Measurements from ENCODE around the gene AGAP1. TPM values are rescaled to one million over a fixed set of nuclear protein-coding genes. Genes with fewer than 3 reads are reported as not detected.

Gene AGAP1
- total RNA-seq, 4 donors from 2014 or later, result 33.7 to 39.9 (median 35.6) TPM

GRCh38 chr2:235575904-235576303 is 82.1 kb downstream of the AGAP1 start:
- TF ChIP-seq CTCF (IDR thresholded peaks at IDR 0.05), result no peak
- no peak for TF ChIP-seq EP300 (IDR thresholded peaks at IDR 0.05)
- TF ChIP-seq POLR2A (IDR thresholded peaks at IDR 0.05), result no peak
- peaks cover 3 to 55% (median 10%) of the 10 kb centered on the region in 4 donors for H3K4me1 ChIP-seq
- DNase-seq (ENCODE audit: low spot score in 2 of 2), result no peak
- H3K9me3 ChIP-seq, result no peaks in the 10 kb centered on the region
- no peak overlapping the region for H3K4me3 ChIP-seq
- H3K27ac ChIP-seq, result peak overlapping the region; percentile 69 to 92 (median 78)
- H3K36me3 ChIP-seq, result no peaks in the 10 kb centered on the region
- WGBS, 2 donors, result 78 to 83% methylated on average over 8 of the region's 8 CpGs
- H3K27me3 ChIP-seq, result no peaks in the 10 kb centered on the region

- DNase-seq (ENCODE audit: low spot score in 2 of 2), result no peak
- peak overlapping the region; percentile 69 to 92 (median 78) for H3K27ac ChIP-seq
- H3K4me1 ChIP-seq, result peaks cover 3 to 55% (median 11%) of the 10 kb centered on the region in 4 donors
- H3K4me3 ChIP-seq, result no peak overlapping the region
- H3K9me3 ChIP-seq, result no peaks in the 10 kb centered on the region
- H3K27me3 ChIP-seq, result no peaks in the 10 kb centered on the region
- H3K36me3 ChIP-seq, result no peaks in the 10 kb centered on the region
- 92 to 93% methylated on average over 11 of the region's 11 CpGs for WGBS, 2 donors
- TF ChIP-seq CTCF (IDR thresholded peaks at IDR 0.05) (no peak), POLR2A (IDR thresholded peaks at IDR 0.05) (no peak), EP300 (IDR thresholded peaks at IDR 0.05) (no peak)
Measured at GRCh38 chr2:235576337-235576910, 82.6 kb downstream of the AGAP1 start.

DNA sequence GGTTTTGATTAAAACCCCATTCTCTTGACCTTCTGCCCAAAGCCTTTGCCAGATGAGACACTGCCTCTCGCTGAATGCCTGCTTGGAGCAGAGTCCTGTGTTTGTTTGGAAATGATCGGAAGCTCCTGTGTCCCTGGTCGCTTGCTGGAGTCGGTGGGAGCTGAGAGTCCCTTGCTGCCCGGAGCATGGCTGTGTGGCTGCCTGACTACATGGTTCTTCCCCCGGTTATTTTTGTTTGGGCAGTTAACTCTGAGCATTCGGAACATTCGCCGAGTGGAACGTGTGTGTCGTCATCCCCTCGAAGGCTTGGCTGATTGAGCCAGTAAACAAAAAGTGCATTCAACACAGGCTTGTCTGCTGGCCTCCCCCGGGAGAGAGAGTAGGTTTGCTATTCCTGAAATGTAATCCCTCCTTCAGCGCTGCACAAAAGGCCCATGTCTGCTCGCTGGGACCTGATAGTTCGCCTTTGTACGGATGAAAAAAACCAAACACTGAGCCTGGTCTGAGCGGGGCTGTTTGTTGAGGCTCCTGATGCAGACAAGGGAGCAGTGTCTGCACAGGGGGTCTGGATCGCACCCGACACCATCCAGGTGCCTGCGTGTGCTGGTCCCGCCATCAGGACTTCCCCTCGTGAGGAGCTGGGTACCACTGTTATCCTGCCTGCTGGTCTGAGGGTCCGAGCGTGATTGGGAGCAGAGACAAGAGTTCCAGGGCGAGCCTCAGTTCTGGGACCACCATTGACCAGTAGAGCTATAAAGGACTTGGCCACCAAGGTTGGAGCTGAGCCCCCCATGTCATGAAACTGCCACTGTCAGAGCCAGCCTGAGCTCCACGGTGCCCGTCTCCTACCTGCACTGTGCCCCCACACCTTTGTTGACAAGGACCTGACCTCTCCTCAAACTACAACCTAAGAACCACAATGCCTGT is 83.8 kb downstream of the AGAP1 start:
- peak; percentile 48 to 62 for DNase-seq (ENCODE audit: low spot score in 2 of 2)
- WGBS, 2 donors, result 31% methylated on average over 23 to 26 of the region's 28 CpGs
- H3K36me3 ChIP-seq, result no peaks in the 10 kb centered on the region
- peaks cover 3 to 60% (median 12%) of the 10 kb centered on the region in 4 donors for H3K4me1 ChIP-seq
- peak overlapping the region; percentile 70 to 92 (median 78) for H3K27ac ChIP-seq
- H3K27me3 ChIP-seq, result no peaks in the 10 kb centered on the region
- TF ChIP-seq EP300 (IDR thresholded peaks at IDR 0.05) (peak; percentile 59 to 88), CTCF (IDR thresholded peaks at IDR 0.05) (no peak), POLR2A (IDR thresholded peaks at IDR 0.05) (peak in 1 of 2 donors; percentile 60)
- H3K4me3 ChIP-seq, result peak overlapping the region in 2 of 4 donors; percentile 13 to 27
- no peaks in the 10 kb centered on the region for H3K9me3 ChIP-seq

DNA sequence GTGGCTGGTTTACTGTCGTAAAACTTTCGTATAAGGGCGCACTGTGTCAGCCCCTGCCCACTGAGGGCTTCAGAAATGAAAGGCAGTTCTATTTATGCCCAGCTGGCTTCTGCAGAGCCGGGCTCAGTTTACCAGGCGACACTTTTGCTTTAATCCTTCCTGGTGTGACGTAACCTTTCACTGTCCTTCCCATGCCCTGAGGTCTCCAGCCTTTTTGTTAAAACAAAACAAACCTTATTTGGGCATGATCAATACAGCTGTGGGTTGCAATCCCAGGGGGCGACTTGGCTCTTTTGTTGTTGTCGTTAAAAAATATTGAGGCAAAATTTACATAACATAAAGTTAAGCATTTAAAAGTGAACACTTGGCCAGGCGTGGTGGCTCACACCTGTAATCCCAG is 85.3 kb downstream of the AGAP1 start:
- WGBS, 2 donors, result 84 to 92% methylated on average over 9 of the region's 9 CpGs
- Histone ChIP-seq H3K36me3 (no peaks in the 10 kb centered on the region), H3K9me3 (no peaks in the 10 kb centered on the region), H3K4me1 (peaks cover 0 to 59% (median 12%) of the 10 kb centered on the region in 4 donors), H3K27me3 (no peaks in the 10 kb centered on the region), H3K4me3 (no peak overlapping the region), H3K27ac (peak overlapping the region; percentile 70 to 92 (median 78))
- DNase-seq (ENCODE audit: low spot score in 2 of 2), result no peak
- TF ChIP-seq EP300 (IDR thresholded peaks at IDR 0.05) (no peak), POLR2A (IDR thresholded peaks at IDR 0.05) (no peak), CTCF (IDR thresholded peaks at IDR 0.05) (no peak)
